Ammon's horn (tissue), 1 donor: ENCODE results near the gene FGFR2.

Source experiments
- DNase-seq: peaks from one replicate; pipeline ENCODE4 v3.0.0-alpha.2; 2016; ENCODE audit warnings: low spot score

Gene FGFR2

GRCh38 chr10:121610798-121611323 is 12.6 kb upstream of the FGFR2 start:
- no peak for DNase-seq

GRCh38 chr10:121609426-121610380 is 11.5 kb upstream of the FGFR2 start:
- DNase-seq: peak; percentile 42

GRCh38 chr10:121608469-121609190 is 10.4 kb upstream of the FGFR2 start:
- peak; percentile 45 for DNase-seq

GRCh38 chr10:121607310-121608055 is 9.2 kb upstream of the FGFR2 start:
- no peak for DNase-seq

- DNase-seq: no peak
Observed at GRCh38 chr10:121605708-121606107, 7.5 kb upstream of the FGFR2 start.

- no peak for DNase-seq
Observed at GRCh38 chr10:121601458-121601857, 3.2 kb upstream of the FGFR2 start.

GRCh38 chr10:121600611-121601010 is 2.4 kb upstream of the FGFR2 start:
- DNase-seq: no peak

- DNase-seq: no peak
Observed at GRCh38 chr10:121599947-121600346, 1.7 kb upstream of the FGFR2 start.

GRCh38 chr10:121597504-121598262 is 561 bp downstream of the FGFR2 start:
- DNase-seq: no peak

GRCh38 chr10:121596689-121597503 is 1.3 kb downstream of the FGFR2 start:
- DNase-seq: peak; percentile 82

- peak; percentile 79 for DNase-seq
Observed at GRCh38 chr10:121595806-121596688, 2.2 kb downstream of the FGFR2 start.

- DNase-seq: no peak
Observed at GRCh38 chr10:121595351-121595805, 2.9 kb downstream of the FGFR2 start.

GRCh38 chr10:121594623-121595350 is 3.5 kb downstream of the FGFR2 start:
- no peak for DNase-seq

- DNase-seq: no peak
Observed at GRCh38 chr10:121594076-121594475, 4.2 kb downstream of the FGFR2 start.

- DNase-seq: peak; percentile 63
Observed at GRCh38 chr10:121593281-121594075, 4.8 kb downstream of the FGFR2 start.

GRCh38 chr10:121592155-121592890 is 5.9 kb downstream of the FGFR2 start:
- DNase-seq: no peak

GRCh38 chr10:121591186-121591585 is 7.1 kb downstream of the FGFR2 start:
- no peak for DNase-seq
